Daoy (cell line): Measurements from ENCODE around the gene OSGIN1. TPM values are rescaled to one million over a fixed set of nuclear protein-coding genes. Genes with fewer than 3 reads are reported as not detected.

Experiments used
- DNase-seq: peaks from one replicate; pipeline ENCODE4 v3.0.0-alpha.2; 2015; ENCODE audit warnings: low read depth
- total RNA-seq: library from RNA; depleted of rRNA; stranded (reverse); fragments of >200 nt; shearing (Covaris generic); gene quantifications from 2 replicates; pipeline ENCODE4 v1.2.3, GENCODE V29; 2014

OSGIN1 gene
- total RNA-seq, 1 experiment from 2014 or later: 1.8 TPM

DNA sequence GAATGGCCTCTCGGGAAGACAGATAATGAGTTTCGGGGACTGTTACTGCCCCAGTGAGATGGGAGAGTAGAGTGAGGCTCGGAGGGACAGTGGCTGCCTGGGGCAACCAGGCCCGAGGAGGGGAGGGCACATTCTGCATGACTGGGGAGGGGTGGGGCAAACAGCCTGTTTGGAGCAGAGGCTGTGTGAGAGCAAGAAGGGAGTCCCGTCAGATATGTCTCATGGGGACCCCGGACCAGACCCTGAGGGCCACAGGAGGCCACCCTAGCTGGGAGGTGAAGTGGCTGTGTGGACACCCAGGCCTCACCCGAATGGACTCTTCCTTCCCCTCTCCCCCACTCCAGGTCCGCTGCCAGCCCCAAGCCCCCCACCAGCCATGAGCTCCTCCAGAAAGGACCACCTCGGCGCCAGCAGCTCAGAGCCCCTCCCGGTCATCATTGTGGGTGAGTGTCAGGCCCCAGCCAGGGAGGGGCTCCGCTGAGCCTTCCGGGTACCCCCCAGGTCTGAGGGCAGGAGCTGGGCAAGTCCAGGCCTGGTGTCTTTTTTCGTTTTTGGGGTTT lies 4.3 kb downstream of the OSGIN1 start:
- no peak for DNase-seq

DNA sequence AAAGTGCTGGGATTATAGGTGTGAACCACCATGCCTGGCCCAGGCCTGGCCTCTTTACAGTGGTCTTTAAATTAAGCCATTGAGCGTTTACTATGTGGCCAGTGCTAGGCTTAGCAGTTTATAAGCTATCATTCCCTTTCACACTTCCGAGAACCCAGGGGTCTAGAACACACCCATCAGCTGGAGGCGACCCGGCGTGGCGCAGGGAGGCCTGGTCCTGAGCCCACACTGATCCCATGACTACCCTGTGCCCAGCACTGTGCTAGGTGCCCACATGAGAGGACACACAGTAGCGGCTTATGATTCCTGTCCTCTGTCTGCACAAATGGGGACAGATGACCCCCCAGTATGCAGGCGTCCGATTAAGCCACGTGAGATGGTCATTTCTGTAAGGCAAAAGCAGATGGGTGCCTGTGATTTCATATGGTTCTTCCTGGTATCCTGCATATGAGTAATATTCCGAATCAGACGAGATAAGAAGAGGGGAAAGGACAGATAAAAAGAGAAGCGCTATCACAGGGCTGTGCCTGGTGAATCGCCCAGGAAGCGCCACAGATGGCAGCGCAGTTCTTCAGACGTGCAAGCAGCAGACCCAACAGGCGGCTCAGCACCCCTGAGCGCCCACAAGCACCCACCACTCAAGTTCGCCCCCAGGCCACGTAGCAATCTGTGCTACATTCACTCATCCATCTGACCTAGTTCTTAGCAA lies 5.3 kb downstream of the OSGIN1 start:
- no peak for DNase-seq

DNA sequence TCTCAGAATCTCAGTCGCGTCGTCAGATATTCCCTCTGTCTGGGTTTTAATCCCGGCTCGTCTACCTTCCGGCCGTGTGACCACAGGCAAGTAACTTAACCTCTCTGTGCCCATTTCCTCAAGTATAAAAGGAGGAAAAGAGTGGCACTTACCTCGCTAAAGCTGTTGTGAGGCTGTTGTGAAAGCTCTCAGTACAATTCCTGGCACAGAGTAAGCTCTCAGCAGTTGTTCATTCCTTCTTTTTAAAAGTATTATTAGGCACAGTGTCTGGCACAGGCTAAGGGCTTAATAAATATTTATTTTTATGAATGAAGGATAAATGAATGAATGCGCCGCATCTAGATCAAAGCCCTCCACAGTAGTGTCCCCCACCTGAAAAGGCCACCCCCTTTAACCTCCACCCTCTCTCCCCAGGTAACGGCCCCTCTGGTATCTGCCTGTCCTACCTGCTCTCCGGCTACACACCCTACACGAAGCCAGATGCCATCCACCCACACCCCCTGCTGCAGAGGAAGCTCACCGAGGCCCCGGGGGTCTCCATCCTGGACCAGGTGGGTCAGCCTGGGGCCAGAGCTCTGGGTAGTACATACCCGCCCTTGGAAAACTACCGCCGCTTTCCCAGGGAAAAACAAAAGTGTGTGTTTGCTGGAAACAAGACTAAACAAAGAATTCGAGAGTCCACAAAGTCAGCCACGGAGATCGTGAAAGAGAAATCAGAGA lies 6.0 kb downstream of the OSGIN1 start:
- DNase-seq: no peak

- DNase-seq: no peak
These were observed 6.8 kb downstream of the OSGIN1 start for GRCh38 chr16:83959656-83960434.

DNA sequence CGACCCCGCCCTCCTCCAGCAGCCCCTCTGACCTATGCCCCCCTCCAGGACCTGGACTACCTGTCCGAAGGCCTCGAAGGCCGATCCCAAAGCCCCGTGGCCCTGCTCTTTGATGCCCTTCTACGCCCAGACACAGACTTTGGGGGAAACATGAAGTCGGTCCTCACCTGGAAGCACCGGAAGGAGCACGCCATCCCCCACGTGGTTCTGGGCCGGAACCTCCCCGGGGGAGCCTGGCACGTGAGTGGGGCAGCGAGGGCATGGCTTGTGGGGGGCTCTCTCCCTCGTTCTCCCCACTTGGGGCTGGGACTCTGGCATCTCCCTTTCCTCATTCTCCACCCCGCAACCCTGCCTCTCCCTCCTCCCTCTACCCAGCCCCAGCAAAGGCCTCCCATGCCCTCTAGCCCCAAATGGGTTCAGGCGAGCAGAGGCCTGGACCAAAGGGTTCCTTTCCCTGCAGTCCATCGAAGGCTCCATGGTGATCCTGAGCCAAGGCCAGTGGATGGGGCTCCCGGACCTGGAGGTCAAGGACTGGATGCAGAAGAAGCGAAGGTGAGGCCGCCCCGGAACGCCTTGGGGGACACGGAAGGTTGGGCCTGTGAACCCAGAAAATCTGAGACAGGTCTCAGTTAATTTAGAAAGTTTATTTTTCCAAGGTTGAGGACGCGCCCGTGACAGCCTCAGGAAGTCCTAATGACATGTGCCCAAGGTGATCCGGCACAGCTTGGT lies 7.6 kb downstream of the OSGIN1 start:
- no peak for DNase-seq

GRCh38 chr16:83961591-83961990 lies 8.6 kb downstream of the OSGIN1 start:
- no peak for DNase-seq

DNA sequence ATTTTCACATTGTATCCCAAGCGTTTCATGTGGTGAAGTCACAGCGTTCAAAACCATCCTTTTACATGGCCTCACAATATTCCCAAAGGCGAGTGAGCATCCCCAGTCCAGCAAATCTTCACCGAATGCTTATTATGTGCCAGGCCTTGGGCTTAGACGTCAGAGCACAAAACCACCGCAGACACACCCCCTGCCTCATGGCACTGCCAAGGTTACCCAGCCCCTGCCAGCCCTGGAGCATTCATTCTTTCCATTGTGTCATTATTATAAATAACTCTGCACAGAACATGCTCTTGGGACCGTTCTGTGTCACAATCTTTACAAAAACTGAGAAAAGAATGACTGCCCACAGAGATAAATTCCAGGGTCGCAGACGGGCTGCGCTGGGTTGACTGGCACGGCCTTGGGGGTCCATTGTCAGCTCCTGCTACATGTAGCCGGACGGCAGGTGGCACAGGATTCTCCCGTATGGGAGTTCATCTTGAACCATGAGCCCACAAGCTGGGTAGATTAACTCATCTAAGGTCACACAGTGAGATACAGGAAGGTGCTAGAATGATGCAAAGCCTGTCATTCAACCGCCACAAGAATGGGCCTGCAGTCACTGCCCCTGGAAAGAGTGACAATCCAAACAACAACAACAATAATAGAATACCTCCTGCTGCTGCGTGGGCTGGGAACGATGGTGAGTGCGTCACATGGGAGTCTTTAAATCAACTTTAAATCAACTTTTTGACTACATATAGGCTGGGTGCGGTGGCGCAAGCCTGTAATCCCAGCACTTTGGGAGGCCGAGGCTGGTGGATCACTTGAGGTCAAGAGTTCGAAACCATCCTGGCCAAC lies 10.5 kb downstream of the OSGIN1 start:
- no peak for DNase-seq

- DNase-seq: no peak
These were observed 11.8 kb downstream of the OSGIN1 start for GRCh38 chr16:83964684-83965443.

GRCh38 chr16:83965444-83966152 lies 12.6 kb downstream of the OSGIN1 start:
- DNase-seq: no peak

DNA sequence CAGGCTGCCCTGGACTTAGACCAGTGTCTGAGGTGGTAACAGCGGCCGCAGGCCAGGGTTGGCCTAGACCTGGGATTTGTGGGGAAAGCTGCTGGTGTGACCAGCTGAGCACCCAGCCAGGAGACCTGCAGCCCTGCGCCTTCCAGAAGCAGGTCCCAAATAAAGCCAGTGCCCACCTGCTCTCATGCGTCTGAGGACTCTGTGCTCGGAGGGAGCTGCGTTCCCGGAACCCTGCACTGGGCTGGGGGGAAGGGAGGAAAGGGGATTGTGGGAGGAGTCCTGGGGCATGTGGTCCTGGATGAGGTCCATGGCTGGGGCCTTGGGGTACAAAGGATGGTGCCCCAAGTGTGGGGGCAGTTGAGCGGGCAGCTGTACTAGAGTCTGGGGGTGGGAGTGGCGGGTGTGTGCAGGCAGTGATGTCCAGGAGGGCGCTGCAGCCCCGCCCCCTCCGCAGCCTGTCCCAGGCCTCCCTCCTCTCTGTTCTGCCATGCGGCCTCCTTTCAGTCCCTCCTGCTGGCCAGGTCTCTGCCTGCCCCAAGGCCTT lies 13.2 kb downstream of the OSGIN1 start:
- DNase-seq: no peak

GRCh38 chr16:83967091-83967490 lies 14.1 kb downstream of the OSGIN1 start:
- no peak for DNase-seq

GRCh38 chr16:83967838-83968305 lies 14.8 kb downstream of the OSGIN1 start, which contains the start of gene NECAB2:
Gene NECAB2 (plus strand): TSS chr16:83968244. CDS start chr16:83968649, 405 bp downstream.
- DNase-seq: peak; percentile 36

- DNase-seq: no peak
These were observed 15.3 kb downstream of the OSGIN1 start for GRCh38 chr16:83968306-83968851.

DNA sequence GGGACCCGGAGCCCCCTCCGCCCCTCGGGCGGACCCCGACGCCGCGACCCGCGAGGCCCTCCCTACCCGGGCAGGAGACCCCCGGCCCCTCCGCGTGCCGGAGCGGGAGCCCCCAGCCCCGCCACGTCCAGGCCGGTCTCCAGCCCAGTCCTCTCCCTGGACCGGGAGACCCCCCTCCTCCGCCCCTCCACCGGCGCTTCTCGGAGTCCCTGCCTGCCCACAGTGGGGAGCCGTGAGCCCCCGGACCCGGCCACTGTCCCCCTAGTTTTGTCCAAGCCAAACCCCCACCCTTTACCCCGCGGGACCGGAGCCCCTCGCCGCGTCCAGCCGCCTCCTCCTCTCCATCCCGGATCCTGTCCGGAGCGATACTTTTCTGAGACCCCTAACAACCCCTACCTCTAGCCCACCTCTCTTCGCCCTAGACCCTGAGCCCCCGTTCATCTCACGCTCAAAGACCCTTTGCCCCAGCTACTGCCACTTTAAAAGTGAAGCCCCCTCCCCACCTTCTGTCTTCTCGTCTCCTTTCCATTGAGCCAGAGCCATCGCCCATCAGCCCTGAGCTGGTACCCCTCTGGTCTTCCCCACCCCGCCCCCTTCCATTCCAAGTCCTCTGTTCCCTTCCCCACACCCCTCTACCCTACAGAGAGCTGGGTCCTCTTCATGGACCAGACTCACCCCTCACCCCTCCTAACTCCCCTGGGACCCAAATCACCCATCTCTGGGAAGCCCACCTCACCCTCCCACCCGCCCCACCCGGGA lies 16.0 kb downstream of the OSGIN1 start:
- no peak for DNase-seq

DNA sequence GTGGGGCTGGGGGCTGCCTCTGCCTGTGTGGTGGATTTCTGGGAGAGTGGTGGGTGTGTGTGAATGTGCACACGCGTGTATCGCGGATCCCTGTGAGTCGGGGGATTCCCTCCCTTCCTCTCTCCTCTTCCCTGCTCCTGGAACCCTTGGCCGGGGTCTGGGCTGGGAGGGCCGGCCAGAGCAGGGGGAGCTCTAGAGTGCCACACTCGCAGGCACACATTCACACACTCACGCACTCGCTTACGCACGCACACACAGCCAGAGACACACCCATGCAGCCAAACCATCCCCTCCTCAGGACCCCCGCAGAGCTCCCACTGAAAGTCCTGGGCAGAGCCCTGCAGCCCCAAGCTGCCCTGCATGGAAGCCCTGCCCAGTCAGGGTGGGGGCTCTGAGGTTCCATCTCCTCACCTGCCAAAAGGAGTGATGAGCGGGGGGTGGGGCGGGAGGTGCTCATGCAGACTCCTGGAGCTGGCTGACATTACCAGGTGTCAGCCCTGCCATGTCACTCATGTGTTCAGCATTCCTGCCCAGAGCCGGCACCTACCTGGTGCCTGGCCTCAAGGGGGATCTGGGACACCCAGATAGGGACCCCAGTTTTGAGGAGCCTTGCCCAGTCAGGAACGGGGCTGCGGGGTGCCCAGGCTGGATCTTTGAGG lies 16.9 kb downstream of the OSGIN1 start:
- no peak for DNase-seq

- DNase-seq: no peak
These were observed 17.4 kb downstream of the OSGIN1 start for GRCh38 chr16:83970430-83970815.
